Measurements from ENCODE around the gene HYDIN. TPM values are rescaled to one million over a fixed set of nuclear protein-coding genes. Genes with fewer than 3 reads are reported as not detected.
"Not testable (repeated sequence)": the region's sequence is repeated elsewhere in the genome, so short reads cannot be mapped to it uniquely, and the experiment has no call there.

Gene HYDIN
- total RNA-seq, 4 donors from 2014 or later, result 0.16 to 2.0 (median 1.4) TPM; not detected in 1

DNA sequence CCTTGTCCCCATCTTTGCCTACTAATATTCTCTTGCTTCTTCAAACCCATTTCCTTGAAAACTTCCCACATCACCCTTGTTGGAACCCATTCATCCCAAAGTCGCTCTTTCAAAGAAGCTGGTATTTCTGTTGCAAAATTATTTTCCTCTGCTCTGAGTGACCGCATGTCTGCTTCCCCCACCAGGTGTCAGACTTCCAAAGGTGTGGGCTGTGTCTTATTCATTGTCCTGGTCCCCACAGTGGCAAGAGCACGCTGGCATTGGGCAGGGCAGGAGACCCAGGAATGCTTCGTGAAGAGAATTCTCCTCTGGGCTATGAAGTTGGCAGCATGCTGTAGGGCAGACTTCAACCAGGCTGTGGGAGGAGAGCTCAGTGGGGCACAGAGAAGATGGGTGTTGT is 275.6 kb downstream of the HYDIN start:
- H3K4me3 ChIP-seq; DNase-seq; H3K27ac ChIP-seq; in situ Hi-C loops (cut with MboI; ENCODE audit: low pct_ligation_motif_present in 1 of 4, low pct_unique_long_range_greater_than_20kb in 1 of 4, low sequenced_read_pairs in 3 of 4); H3K27me3 ChIP-seq; H3K9me3 ChIP-seq; H3K4me1 ChIP-seq; H3K36me3 ChIP-seq; intact Hi-C loops (cut with DNase I; ENCODE audit: low total_unique reads): not testable (repeated sequence)
- WGBS, 2 donors (ENCODE audit: low coverage in 1 of 2), result 81% methylated on average over 2 of the region's 4 CpGs; no CpG with 5 or more reads in 1 of the 2 donors

- H3K27me3 ChIP-seq; in situ Hi-C loops (cut with MboI; ENCODE audit: low pct_ligation_motif_present in 1 of 4, low pct_unique_long_range_greater_than_20kb in 1 of 4, low sequenced_read_pairs in 3 of 4); H3K4me3 ChIP-seq; H3K9me3 ChIP-seq; H3K36me3 ChIP-seq; DNase-seq; H3K27ac ChIP-seq; H3K4me1 ChIP-seq; intact Hi-C loops (cut with DNase I; ENCODE audit: low total_unique reads): not testable (repeated sequence)
- no CpG with 5 or more reads among the region's 5 CpGs for WGBS, 2 donors (ENCODE audit: low coverage in 1 of 2)
Observed at GRCh38 chr16:70953824-70954223, 276.7 kb downstream of the HYDIN start.

GRCh38 chr16:70943551-70943950 is 287.0 kb downstream of the HYDIN start:
- H3K9me3 ChIP-seq; DNase-seq; H3K4me1 ChIP-seq; H3K36me3 ChIP-seq; intact Hi-C loops (cut with DNase I; ENCODE audit: low total_unique reads); in situ Hi-C loops (cut with MboI; ENCODE audit: low pct_ligation_motif_present in 1 of 4, low pct_unique_long_range_greater_than_20kb in 1 of 4, low sequenced_read_pairs in 3 of 4); H3K27me3 ChIP-seq; H3K27ac ChIP-seq; H3K4me3 ChIP-seq: not testable (repeated sequence)
- WGBS, 2 donors (ENCODE audit: low coverage in 1 of 2), result 40 to 66% methylated on average over 3 to 14 of the region's 15 CpGs

GRCh38 chr16:70939690-70940359 is 290.7 kb downstream of the HYDIN start:
- DNase-seq; H3K27ac ChIP-seq; H3K9me3 ChIP-seq; H3K4me1 ChIP-seq; intact Hi-C loops (cut with DNase I; ENCODE audit: low total_unique reads); H3K4me3 ChIP-seq; H3K36me3 ChIP-seq; in situ Hi-C loops (cut with MboI; ENCODE audit: low pct_ligation_motif_present in 1 of 4, low pct_unique_long_range_greater_than_20kb in 1 of 4, low sequenced_read_pairs in 3 of 4); H3K27me3 ChIP-seq: not testable (repeated sequence)
- 22% methylated on average over 3 of the region's 7 CpGs; no CpG with 5 or more reads in 1 of the 2 donors for WGBS, 2 donors (ENCODE audit: low coverage in 1 of 2)

GRCh38 chr16:70936781-70937525 is 293.6 kb downstream of the HYDIN start:
- H3K27me3 ChIP-seq, result not testable (repeated sequence)

DNA sequence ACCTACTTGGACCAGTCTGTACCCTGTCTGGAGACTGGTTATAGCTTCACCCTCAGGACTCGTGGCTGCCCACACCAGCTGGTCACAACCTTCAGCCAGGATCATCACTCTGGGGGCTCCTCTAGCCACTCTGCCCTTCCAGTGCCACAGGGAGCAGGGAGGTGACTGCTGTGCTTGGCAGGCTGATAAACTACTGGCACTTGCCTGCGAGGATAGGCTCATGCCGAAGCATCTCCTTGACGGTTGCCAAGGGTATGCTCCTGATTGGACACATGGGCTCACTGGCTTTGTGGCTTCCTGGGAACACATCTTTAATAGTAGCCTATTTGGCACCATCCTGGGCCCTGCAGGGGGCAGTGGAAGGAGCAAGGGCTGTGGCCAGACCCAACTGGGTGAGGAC is 295.2 kb downstream of the HYDIN start:
- H3K27me3 ChIP-seq; H3K27ac ChIP-seq; H3K36me3 ChIP-seq; H3K4me3 ChIP-seq; in situ Hi-C loops (cut with MboI; ENCODE audit: low pct_ligation_motif_present in 1 of 4, low pct_unique_long_range_greater_than_20kb in 1 of 4, low sequenced_read_pairs in 3 of 4); intact Hi-C loops (cut with DNase I; ENCODE audit: low total_unique reads); H3K9me3 ChIP-seq; H3K4me1 ChIP-seq; DNase-seq: not testable (repeated sequence)
- no CpG with 5 or more reads among the region's 4 CpGs for WGBS, 2 donors (ENCODE audit: low coverage in 1 of 2)

More at GRCh38 chr16:70936781-70937525, 293.6 kb downstream of the HYDIN start:
- H3K4me1 ChIP-seq; in situ Hi-C loops (cut with MboI; ENCODE audit: low pct_ligation_motif_present in 1 of 4, low pct_unique_long_range_greater_than_20kb in 1 of 4, low sequenced_read_pairs in 3 of 4); H3K27ac ChIP-seq; H3K9me3 ChIP-seq; intact Hi-C loops (cut with DNase I; ENCODE audit: low total_unique reads); H3K4me3 ChIP-seq; H3K36me3 ChIP-seq; DNase-seq: not testable (repeated sequence)
- 46% methylated on average over 3 of the region's 12 CpGs; no CpG with 5 or more reads in 1 of the 2 donors for WGBS, 2 donors (ENCODE audit: low coverage in 1 of 2)

DNA sequence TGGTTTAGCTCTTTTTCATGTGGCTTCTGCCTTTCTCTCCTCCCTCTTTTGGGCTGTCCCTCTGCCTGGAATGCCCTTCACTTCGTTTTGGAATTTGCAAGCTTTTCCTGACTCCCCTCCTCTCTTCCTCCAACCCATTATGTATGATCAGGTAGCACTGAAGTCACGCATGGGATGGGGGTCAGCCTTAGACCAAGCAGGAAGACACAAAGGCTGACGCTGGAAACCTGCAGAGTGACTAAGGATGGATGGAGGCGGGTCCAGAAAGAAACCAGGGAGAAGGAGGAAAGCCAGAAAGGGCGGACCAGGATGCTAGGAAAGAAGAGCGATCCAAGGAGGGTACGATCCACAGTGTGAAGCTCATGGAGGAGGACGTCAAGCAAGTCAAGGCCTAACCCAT is 296.8 kb downstream of the HYDIN start:
- H3K9me3 ChIP-seq; H3K4me1 ChIP-seq; intact Hi-C loops (cut with DNase I; ENCODE audit: low total_unique reads); H3K27me3 ChIP-seq; in situ Hi-C loops (cut with MboI; ENCODE audit: low pct_ligation_motif_present in 1 of 4, low pct_unique_long_range_greater_than_20kb in 1 of 4, low sequenced_read_pairs in 3 of 4); H3K4me3 ChIP-seq; DNase-seq; H3K27ac ChIP-seq; H3K36me3 ChIP-seq: not testable (repeated sequence)
- 73% methylated on average over 8 of the region's 8 CpGs; no CpG with 5 or more reads in 1 of the 2 donors for WGBS, 2 donors (ENCODE audit: low coverage in 1 of 2)

- H3K27ac ChIP-seq; H3K27me3 ChIP-seq; H3K36me3 ChIP-seq; H3K4me3 ChIP-seq; DNase-seq; in situ Hi-C loops (cut with MboI; ENCODE audit: low pct_ligation_motif_present in 1 of 4, low pct_unique_long_range_greater_than_20kb in 1 of 4, low sequenced_read_pairs in 3 of 4); H3K9me3 ChIP-seq; H3K4me1 ChIP-seq; intact Hi-C loops (cut with DNase I; ENCODE audit: low total_unique reads): not testable (repeated sequence)
Observed at GRCh38 chr16:70930757-70931156, 299.8 kb downstream of the HYDIN start.

DNA sequence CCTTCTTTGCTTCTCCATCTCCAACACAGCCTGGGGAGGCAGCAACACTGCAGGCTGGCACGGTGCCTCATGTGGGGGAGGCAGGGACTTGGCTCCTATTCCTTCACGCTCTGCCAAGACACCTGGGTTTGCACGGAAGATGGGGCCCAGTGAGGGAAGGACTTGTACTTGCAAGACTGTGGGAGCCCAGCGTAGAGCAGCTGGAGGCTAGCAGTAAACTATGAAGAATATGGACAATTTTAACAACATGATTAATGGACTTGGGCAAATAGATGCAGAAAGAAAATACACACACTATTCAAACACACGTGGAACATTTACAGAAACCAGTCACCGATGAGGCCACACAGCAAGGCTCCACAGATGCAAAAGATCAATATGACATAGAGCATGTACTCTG is 308.4 kb downstream of the HYDIN start:
- 33 to 42% methylated on average over 2 to 6 of the region's 6 CpGs for WGBS, 2 donors (ENCODE audit: low coverage in 1 of 2)
- H3K9me3 ChIP-seq; DNase-seq; H3K27me3 ChIP-seq; H3K36me3 ChIP-seq; in situ Hi-C loops (cut with MboI; ENCODE audit: low pct_ligation_motif_present in 1 of 4, low pct_unique_long_range_greater_than_20kb in 1 of 4, low sequenced_read_pairs in 3 of 4); H3K4me1 ChIP-seq; H3K27ac ChIP-seq; intact Hi-C loops (cut with DNase I; ENCODE audit: low total_unique reads); H3K4me3 ChIP-seq: not testable (repeated sequence)

DNA sequence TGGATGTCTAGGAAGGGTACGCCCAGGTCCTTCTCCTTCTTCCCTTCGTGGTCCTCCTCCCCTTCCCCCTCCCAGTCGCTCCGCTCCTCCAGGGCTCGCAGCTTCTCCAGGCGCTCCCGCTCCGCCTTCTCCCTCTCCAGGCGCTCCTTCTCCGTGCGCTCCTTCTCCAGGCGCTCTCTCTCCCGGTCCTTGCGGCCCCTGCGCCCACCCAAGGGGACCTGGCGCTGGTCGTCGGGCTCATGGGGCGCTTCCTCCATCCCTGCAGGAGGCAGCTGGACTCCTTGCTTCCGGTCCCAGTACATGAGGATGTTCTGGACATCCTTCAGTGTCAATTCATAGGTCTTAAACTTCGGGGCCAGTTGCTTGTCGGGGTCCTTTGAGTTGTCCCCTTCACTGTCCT is 309.9 kb downstream of the HYDIN start:
- H3K27me3 ChIP-seq; H3K4me3 ChIP-seq; H3K36me3 ChIP-seq; DNase-seq; H3K9me3 ChIP-seq; intact Hi-C loops (cut with DNase I; ENCODE audit: low total_unique reads); H3K4me1 ChIP-seq; in situ Hi-C loops (cut with MboI; ENCODE audit: low pct_ligation_motif_present in 1 of 4, low pct_unique_long_range_greater_than_20kb in 1 of 4, low sequenced_read_pairs in 3 of 4); H3K27ac ChIP-seq: not testable (repeated sequence)
- WGBS, 2 donors (ENCODE audit: low coverage in 1 of 2), result 86 to 87% methylated on average over 12 to 20 of the region's 22 CpGs

DNA sequence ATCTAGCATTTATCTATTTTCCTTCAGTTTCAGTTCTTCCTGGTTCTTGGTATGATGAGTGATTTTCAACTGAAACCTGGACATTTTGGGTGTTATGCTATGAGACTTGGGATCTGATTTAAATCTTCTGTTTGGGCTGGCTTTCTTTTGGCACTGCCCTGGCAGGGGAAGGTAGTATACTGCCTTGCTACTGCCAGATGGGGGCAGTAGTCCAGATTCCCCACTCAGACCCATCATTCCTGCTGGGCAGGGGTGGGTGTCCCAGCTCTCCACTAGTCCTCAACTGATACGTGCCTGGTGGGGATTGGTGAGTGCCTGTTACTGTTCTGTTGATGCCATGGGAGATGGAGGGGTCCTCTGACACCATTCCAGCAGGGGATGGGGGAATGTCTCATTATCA is 342.3 kb downstream of the HYDIN start:
- H3K27ac ChIP-seq; H3K27me3 ChIP-seq; H3K4me3 ChIP-seq; H3K9me3 ChIP-seq; H3K36me3 ChIP-seq; intact Hi-C loops (cut with DNase I; ENCODE audit: low total_unique reads); H3K4me1 ChIP-seq; in situ Hi-C loops (cut with MboI; ENCODE audit: low pct_ligation_motif_present in 1 of 4, low pct_unique_long_range_greater_than_20kb in 1 of 4, low sequenced_read_pairs in 3 of 4); DNase-seq: not testable (repeated sequence)
- no CpG with 5 or more reads among the region's 1 CpG for WGBS, 2 donors (ENCODE audit: low coverage in 1 of 2)
